ENCODE results near the gene SLC6A7. TPM values are rescaled to one million over a fixed set of nuclear protein-coding genes. Genes with fewer than 3 reads are reported as not detected.

SLC6A7 gene
- total RNA-seq, 1 donor from 2014 or later: not detected

DNA sequence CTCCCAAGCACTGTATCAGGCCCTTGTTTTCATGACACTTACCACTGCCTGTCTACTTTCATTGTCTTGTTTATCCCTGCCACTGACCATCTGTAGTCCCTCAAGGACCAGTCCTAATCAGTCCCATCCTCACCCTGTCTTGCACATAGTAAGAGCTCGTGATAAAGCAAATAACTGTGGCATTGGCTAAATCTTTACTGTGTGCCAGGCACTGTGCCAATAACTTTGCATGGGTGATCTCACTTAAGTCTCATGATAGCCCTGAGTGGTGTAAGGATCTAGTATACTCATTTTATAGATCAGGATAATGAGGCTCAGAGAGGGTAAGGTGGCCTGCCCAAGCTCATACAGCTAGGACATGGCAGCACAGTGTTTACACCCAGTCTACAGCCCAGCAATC is 17.7 kb upstream of the SLC6A7 start:
- intact Hi-C loops (cut with micrococcal nuclease): no loop called here

DNA sequence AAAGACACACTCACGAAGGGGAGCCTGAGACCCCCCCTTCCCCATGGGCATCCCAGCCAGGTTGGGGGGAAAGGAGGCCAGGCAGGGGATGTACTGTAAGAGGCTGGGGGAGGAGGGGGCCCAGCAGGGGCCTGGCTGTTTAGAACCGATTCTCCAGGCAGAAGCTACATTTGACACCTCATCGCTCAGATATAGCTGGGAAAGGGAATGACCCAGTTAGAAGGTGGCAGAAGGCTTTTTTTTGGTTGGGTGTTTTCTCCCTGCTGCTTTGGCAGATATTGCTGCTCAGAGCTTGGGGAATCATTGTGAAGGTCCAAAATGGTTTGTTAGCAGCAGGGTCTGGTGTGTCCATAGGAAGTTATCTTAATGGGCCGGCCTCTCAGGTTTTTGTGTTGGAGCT is 17.3 kb upstream of the SLC6A7 start:
- intact Hi-C loops (cut with micrococcal nuclease): no loop called here

DNA sequence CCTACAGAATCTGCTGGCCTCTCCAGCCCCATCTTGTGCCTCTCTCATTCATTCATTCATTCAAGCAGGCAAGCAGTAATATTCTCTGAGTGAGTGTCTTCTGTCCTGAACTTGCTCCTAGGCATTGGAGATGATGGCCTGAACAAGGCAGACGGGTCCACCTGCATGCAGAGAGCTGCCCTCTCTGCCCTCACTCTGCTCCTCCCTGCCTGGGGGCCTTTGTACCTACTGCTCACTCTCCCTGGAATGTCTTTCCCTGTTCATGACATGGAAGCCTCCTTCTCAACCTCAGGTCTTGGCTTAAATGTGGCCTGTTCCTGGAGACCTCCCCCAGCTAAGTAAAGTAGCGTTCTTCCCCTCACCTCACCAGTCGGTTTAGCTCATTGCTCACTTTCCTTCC is 16.7 kb upstream of the SLC6A7 start:
- intact Hi-C loops (cut with micrococcal nuclease): no loop called here

DNA sequence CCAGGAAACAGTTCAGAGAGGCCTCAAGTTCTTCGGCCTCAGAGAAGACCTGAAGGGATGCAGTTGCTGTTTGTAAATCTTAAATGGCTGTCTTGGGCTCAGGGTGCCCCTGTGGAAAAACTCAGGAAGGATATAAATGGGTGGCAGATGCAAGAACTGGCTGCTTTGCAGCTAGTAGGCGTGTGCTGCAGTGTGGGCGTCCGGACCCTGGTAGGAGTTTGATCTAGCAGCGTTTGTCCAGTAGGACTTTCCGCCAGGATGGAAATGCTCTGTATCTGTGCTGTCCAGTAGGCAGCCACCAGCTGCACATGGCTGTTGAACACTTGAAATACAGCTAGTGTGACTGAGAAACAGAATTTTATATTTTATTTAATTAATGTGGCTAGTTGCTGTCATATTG is 15.6 kb upstream of the SLC6A7 start:
- intact Hi-C loops (cut with micrococcal nuclease): no loop called here

DNA sequence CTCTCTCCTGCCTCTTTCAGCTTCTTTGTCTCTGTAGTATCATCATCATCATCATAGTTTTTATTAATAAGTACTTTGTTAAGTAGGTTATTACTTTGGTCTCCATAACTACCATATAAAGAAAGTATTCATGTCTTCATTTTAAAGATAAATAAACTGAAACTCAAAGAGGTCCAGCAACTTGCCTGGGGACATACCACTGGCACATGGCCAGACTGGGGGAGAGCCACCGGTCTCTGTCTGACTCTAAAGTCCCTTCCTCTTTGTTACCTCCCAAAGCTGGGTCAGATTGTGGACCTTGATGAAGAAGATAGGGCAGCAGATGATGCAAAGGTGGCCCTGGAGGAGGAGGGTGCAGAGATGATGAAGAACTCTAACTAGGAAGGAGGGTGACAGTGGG is 14.8 kb upstream of the SLC6A7 start:
- intact Hi-C loops (cut with micrococcal nuclease): no loop called here

DNA sequence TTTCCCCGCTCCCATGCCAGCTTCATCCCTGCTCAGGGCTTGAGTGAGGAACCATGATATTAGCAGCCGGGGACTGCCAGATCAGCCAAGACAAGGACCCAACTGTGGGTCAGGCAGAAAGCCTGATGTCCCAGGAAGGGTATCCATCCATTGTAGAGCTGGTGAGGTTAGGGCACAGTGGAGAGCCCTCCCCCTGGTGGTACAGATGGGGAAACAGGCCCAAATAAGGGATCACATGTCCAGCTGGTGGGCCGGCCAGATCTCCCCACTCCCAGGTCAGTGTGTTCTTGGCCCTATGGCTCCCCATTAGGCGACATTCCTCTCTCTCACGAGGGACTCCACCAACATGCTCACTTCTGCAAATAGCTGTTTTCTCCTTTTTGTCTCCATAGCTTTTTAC is 14.3 kb upstream of the SLC6A7 start:
- intact Hi-C loops (cut with micrococcal nuclease): no loop called here

DNA sequence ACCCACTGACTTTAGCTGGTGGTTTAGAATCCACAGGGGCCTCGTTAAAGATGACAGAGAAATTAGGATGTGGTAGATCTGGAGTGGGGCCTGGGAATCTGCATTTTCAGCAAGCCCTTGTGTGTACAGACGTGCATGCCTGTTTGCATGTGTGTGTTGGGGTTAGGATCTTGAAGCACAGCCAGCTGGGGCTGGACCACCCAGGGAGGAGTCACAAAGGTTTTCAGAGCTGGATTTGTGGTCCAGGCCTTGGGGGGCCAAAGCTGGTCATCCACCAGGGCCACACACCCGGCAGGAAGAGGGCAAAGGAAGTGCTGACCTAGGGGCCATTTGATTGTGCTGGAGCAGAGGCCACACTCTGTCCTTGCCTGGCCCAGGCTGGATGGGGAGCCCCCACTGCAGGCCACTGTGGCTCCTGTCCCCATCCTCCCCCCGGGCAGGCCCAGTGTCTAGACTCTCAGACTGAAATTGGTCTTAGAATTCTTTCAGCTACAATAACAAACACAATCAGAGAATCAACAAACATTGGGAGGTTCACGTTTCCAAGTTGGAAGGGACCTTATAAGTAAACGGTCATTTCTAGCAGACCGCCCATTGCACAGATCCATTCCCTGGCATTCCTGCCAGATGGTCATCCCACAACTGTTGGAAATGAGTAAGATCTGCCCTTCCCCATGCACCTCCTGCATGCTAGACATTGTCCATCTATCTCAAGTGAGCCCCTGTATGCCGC is 13.0 kb upstream of the SLC6A7 start:
- intact Hi-C loops (cut with micrococcal nuclease): no loop called here

DNA sequence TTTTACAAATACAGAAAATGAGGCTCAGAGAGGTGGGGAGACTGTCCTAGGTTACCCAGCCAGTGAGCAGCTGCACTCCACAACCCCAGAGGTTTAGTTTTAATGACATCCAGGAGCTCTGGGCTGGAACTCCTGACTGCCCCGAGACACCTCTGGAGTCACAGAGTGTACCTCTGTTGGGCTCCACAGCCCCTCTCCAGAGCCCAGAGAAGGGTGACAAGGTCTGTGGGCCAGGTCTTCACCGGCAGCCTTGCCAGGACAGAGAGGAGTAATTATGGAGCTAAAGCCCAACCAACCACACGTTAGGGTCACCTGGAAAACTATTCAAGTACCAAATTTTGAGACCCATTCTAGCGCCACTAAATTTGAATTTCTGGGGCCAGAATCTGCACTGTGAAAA is 12.1 kb upstream of the SLC6A7 start:
- intact Hi-C loops (cut with micrococcal nuclease): no loop called here

DNA sequence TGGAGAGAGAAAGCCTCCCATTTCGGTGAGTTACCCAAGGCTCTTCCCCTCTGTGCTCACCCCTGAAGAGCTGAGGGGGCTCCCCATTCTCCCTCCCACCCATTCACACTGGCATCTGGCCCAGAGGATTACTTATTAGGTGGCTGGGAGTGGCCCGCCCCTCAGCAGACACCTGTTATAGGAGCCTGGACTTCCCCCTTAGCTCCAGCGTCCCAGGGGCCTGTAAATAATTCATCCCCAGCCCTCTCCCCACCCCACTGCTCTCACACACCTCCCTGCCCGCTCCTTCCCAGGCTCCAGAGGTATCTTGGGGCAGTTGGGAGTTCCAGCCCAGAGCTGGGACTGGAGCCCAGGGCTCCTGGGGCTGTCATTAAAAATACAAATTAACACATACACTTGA is 11.6 kb upstream of the SLC6A7 start:
- intact Hi-C loops (cut with micrococcal nuclease): no loop called here

DNA sequence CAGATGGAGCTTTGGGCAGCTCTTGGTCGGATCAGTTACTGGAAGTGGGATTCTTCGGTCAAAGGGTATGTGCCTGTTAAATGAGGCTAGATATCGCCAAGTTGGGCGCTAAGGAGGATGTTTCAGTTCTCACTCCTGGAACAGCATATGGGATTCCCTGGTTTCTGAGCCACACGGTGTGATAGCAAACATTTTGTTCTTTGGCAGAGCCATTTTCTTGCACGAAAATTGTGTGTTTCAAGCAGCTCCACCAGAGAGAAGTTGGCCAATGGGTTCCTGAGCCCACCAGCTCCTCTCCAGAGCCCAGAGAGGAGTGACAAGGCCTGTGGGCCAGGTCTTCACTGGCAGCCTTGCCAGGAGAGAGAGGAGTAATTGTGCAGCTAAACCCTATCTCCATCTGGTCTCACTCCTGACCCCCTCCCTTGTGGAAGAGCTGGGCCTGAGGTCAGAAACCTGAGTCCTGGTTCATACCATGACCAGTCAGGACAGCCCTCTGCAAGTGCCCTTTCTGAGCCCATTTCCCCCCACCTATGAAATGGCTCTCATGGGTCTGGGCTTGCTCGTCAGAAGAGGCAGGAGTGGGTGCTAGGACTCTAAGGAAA is 10.7 kb upstream of the SLC6A7 start:
- intact Hi-C loops (cut with micrococcal nuclease): no loop called here

DNA sequence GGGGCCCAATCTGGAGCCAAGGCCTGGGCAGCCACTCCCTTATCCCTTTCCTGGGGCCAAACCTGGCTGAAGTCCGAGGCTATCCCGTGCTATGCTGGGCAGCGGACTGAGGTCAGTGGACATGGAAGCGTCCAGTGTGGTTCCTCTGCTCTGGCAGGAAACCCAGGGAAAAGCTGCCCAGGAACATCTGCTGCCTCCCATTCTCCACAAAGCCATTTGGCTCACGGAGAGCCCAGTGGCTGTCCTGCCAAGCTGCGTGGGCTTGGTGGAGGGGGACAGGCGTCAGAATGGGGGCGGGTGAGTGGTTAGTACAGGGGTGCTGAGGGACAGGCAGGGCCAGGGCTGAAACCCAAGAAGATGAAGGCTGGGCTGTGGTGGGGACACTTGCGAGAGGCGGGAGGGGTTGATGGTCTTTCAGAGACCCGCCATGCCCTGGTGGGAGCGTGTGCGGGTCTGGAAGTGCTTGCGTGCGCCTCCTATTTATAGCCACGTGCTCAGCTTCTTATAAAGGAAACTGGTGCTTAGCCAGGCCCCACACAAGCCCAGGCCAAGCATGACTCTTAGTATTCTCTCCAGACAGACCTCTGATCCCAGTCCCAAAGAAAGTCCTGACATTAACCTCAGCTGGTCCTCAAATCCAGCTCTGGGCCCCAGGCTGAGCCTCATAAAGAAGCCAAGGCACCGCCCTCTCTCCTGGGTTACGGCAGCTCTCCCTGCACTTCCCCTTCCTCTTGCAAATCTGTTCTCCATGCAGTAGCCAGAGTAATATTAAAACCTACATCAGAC is 9.4 kb upstream of the SLC6A7 start:
- intact Hi-C loops (cut with micrococcal nuclease): no loop called here

DNA sequence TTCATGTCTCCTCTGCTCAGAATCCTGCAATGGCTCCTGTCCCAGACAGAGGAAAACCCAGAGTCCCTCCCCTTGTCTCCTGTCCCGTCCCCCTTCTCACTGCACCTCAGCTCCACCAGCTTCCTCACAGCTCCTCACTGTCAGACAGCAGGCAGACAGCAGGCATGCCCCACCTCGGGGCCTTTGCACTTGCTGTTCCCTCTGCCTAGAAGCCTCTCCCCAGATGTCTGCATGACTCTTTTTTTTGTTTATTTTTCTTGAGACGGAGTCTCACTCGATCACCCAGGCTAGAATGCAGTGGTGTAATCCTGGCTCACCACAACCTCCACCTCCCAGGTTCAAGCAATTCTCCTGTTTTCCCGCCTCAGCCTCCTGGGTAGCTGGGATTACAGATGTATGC is 8.8 kb upstream of the SLC6A7 start:
- intact Hi-C loops (cut with micrococcal nuclease): no loop called here

DNA sequence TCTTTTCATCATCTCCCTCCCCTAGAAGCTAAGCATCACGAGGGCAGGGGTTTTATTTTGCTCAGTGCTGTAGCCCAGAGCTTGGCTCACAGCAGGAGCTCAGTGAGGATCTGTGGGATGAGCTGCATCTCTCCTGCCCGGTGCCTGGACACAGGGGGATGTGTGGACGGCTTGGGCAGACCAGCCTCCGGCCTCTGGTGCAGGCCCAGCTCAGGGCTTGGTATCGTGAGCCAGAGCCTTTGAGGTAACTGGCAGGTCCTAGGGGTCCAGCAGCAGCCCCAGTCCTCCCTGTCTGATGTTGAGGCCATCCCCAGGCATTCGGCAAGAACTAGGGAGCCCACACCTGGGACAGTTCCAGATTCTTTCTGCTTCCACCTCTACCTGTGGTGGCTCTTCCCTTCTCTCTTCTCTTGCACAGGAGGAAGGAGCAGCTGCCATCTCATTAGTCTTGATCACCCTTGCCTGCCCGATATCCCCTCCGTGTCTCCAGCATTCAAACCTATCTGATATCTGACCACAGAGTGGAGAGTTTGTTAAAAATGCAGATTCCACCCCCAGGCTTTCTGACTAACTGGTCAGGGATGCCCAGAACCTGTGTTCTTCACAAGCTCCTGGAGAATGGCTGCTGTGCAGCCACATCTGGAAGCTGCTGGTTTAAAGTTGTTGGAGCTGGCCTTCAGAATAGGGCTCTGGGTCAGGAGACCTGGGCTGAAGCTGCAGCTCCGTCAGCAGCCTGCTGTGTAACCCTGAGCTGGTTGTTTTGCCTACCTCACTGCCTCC is 7.9 kb upstream of the SLC6A7 start:
- intact Hi-C loops (cut with micrococcal nuclease): no loop called here

DNA sequence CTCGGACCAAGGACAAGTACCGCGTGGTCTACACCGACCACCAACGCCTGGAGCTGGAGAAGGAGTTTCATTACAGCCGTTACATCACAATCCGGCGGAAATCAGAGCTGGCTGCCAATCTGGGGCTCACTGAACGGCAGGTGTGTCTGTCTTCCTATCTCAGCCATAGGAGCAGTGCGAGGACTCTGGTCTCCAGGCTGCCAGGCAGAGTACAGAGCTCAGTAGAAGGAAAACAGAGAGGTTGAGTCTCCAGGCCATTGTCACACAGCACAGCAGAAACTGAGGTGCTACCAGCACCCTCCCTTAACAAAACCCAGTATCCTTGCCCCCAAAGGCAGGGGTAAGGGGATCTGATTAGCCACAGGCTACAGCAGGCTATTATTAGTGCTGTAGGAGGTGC is 7.1 kb upstream of the SLC6A7 start:
- intact Hi-C loops (cut with micrococcal nuclease): no loop called here

DNA sequence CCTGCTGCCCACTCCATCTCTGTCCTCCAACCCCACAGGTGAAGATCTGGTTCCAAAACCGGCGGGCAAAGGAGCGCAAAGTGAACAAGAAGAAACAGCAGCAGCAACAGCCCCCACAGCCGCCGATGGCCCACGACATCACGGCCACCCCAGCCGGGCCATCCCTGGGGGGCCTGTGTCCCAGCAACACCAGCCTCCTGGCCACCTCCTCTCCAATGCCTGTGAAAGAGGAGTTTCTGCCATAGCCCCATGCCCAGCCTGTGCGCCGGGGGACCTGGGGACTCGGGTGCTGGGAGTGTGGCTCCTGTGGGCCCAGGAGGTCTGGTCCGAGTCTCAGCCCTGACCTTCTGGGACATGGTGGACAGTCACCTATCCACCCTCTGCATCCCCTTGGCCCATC is 6.4 kb upstream of the SLC6A7 start:
- intact Hi-C loops (cut with micrococcal nuclease): no loop called here

DNA sequence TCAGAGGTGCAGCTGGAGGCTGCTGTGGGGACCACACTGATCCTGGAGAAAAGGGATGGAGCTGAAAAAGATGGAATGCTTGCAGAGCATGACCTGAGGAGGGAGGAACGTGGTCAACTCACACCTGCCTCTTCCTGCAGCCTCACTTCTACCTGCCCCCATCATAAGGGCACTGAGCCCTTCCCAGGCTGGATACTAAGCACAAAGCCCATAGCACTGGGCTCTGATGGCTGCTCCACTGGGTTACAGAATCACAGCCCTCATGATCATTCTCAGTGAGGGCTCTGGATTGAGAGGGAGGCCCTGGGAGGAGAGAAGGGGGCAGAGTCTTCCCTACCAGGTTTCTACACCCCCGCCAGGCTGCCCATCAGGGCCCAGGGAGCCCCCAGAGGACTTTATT is 5.9 kb upstream of the SLC6A7 start:
- intact Hi-C loops (cut with micrococcal nuclease): no loop called here

DNA sequence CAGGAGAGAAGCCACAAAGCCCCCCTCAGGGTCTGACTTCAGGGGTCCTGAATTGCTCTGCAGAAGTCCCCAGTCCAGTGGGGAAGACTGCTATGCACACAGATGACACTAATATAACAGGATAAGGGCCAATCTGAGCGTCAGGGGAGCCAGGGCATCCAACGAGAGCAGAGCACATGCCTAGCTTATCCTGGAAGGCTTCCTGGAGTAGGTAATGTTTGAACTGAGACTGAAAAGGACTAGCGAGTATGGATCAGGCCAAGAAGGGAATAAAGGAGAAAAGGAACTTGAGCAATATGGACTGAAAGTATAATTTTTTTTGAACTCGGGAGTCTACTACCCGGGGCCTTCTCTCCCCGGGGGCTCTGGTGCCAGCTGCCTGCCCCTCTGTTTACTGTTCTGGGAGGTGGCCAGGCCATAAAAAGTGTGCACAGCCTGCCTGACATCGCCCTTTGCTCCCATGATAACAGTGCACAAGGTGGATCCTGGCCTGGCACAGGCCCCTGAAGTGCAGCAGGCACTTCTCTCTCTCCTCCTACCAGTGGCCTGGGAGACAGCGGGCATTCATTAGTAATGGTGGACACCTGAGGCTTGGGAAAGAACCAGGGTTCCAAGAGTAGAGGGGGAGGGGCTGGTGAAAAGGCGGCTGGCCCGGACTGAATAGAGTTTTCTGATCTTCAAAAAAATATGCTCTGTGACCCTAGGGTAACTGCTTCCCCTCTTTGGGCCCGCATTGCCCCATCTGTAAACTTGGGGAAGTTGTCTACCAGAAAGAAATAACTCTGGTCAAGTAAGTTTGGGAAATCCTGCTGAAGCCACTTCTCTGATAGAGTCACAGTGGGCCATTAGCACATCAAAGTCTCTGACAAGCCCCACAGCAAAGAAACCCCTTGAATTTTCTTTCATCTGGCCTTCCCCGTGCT is 4.6 kb upstream of the SLC6A7 start:
- intact Hi-C loops (cut with micrococcal nuclease): no loop called here

DNA sequence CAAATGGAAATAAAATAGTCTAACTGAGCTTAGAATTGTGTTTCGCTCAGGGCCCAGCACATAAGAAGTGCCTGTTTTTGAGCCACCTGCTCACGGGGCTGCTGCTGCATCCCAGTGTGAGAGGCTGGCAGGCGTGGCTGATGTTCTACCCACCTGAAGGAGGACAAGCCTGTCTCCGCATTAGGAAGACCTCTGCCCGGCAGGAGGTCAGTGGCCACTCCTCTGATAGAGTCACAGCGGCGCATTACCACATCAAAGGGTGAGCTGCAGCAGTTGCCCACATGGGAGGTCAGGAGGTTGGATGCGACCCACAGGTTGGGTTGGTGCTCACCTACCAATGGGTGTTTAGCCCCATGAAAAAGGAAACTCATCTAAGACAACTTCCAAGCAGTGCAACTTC is 3.7 kb upstream of the SLC6A7 start:
- intact Hi-C loops (cut with micrococcal nuclease): no loop called here

DNA sequence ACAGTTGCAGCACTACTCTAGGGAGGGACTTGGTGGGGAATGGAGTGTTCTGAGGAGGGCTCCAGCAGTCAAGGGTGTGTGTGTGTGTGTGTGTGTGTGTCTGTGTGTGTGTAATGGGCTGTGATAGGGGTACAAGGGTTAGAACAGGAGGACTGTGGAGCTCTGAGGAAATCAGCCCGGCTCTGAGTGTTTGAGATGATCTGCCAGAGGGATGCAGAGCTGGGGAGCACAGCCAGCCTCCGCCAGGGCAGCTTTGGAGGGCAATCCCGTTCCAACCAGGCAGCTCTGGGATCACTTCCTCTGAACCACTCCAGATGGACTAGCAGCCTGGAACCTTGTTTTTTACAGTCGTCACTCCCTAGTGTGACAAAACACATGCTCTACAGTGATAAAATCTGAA is 3.0 kb upstream of the SLC6A7 start:
- intact Hi-C loops (cut with micrococcal nuclease): no loop called here

DNA sequence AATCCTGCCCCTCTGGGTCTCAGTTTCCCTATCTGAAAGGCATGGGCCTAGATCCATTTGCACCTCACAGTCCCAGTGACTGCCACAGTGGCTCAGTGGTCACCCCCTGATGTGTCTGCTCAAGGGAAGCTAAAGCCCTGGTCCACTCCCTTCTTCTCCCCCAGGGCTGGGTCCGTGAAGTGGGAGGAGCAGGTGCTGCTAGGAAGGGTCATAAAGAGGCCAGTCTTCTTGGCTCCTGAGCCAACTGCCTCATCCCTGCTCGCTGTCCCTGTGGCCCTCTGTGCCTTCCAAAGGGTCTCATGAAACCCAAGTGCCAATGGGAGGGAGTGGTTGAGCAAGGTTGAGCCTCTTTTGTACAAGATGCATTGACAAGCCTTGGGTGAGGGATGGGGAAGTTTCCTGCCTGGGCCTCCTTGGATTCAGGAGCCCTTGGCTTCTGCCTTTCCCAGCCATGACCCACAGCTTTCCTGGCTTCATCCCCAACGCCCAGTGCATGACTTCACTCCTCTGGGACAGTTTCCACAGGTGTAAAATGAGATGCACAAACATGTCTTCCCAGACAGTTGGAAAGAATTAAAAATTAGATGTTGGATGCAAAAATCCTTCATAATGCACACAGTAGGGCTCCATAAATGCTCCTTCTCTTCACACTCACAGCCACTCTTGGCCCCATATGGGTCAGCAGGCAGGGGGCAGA is 1.6 kb upstream of the SLC6A7 start:
- intact Hi-C loops (cut with micrococcal nuclease): no loop called here
